Endothelial cell of umbilical vein (primary cell): Measurements from ENCODE around the gene IQGAP2. TPM values are rescaled to one million over a fixed set of nuclear protein-coding genes. Genes with fewer than 3 reads are reported as not detected.

ENCODE experiments used
- BruUV-seq: library from RNA; stranded (reverse); fragments of 400-500 nt; replicated peaks from 2 replicates; lab custom pipeline; 2021; lab: Mats Ljungman, UMichigan
- CTCF ChIA-PET: fragments of 300-600, 350-600 bp; sonication (Branson Sonifier 250); formaldehyde crosslinking; loops from one replicate; lab custom pipeline; 2021; ENCODE audit warnings: antibody characterized with exemption, inconsistent platforms; lab: Charles Lee
- POLR2A ChIA-PET: fragments of 300-600, 350-600 bp; sonication (Branson Sonifier 250); formaldehyde crosslinking; loops from one replicate; lab custom pipeline; 2021; ENCODE audit warnings: antibody characterized with exemption, inconsistent platforms; lab: Charles Lee
- DNase-seq: peaks from one replicate; pipeline ENCODE4 v3.0.0-alpha.2; 2011; ENCODE audit warnings: low read depth, low spot score
- FAIRE-seq: peaks from 2 replicates; lab custom pipeline; 2011; peaks lifted over from hg19 to GRCh38; lab: Jason Lieb, UNC
- H2AFZ ChIP-seq: 2 replicates; pipeline ENCODE4 v1.6.0; 2012; ENCODE audit warnings: low read depth, low read length, control low read depth, inconsistent platforms
- H3K27ac ChIP-seq: 2 replicates; pipeline ENCODE4 v1.5.1; 2011; ENCODE audit warnings: low read depth, mild to moderate bottlenecking, control low read depth, low read length, moderate library complexity; ENCODE audit not compliant: insufficient read depth
- H3K27me3 ChIP-seq, 2 experiments: 2 replicates each; pipeline versions ENCODE4 v1.6.0 to v1.6.1; 2011; ENCODE audit warnings: low read length in 2 of 2, mixed read lengths in 1 of 2; ENCODE audit not compliant: control insufficient read depth in 2 of 2, insufficient read depth in 2 of 2
- H3K36me3 ChIP-seq, 2 experiments: 2 replicates in 1 of 2; 3 replicates in 1 of 2; pipeline ENCODE4 v1.5.1; 2011; ENCODE audit warnings: low read length in 2 of 2, mild to moderate bottlenecking in 1 of 2, moderate library complexity in 1 of 2; ENCODE audit not compliant: control insufficient read depth in 2 of 2, insufficient read depth in 2 of 2; ENCODE audit errors: extremely low read depth in 1 of 2
- H3K4me1 ChIP-seq: 3 replicates; pipeline ENCODE4 v1.5.1; 2011; ENCODE audit warnings: mild to moderate bottlenecking, low read length; ENCODE audit not compliant: control insufficient read depth, insufficient read depth; ENCODE audit errors: extremely low read depth
- H3K4me2 ChIP-seq: 2 replicates; pipeline ENCODE4 v1.6.1; 2011; ENCODE audit warnings: low read length, control low read depth, mixed read lengths; ENCODE audit not compliant: insufficient read depth
- H3K4me3 ChIP-seq, 3 experiments: fragments of 200-600 bp in 1 of 3; sonication (generic), shearing (Covaris generic) in 1 of 3; replicated peaks in 1 of 3; 2 replicates each; pipeline ENCODE4 v1.5.1; 2011 to 2016; ENCODE audit warnings: control low read depth in 3 of 3, low read length in 3 of 3, mild to moderate bottlenecking in 2 of 3, inconsistent platforms in 1 of 3, low read depth in 1 of 3, moderate library complexity in 1 of 3; ENCODE audit not compliant: insufficient read depth in 1 of 3
- H3K79me2 ChIP-seq: 2 replicates; pipeline ENCODE4 v1.6.0; 2012; ENCODE audit warnings: low read length, inconsistent platforms; ENCODE audit not compliant: control insufficient read depth, insufficient read depth
- H3K9ac ChIP-seq: replicated peaks from 2 replicates; pipeline ENCODE3; 2011; ENCODE audit warnings: low read length, control low read depth; ENCODE audit not compliant: insufficient read depth; ENCODE audit errors: extremely low read depth
- H3K9me1 ChIP-seq: replicated peaks from 3 replicates; pipeline ENCODE4 v1.6.0; 2011; ENCODE audit warnings: mild to moderate bottlenecking, low read length; ENCODE audit not compliant: control insufficient read depth, insufficient read depth; ENCODE audit errors: extremely low read depth
- H3K9me3 ChIP-seq: replicated peaks from 2 replicates; pipeline ENCODE4 v1.5.1; 2012; ENCODE audit warnings: low read length, inconsistent platforms; ENCODE audit not compliant: control insufficient read depth, insufficient read depth
- H4K20me1 ChIP-seq: replicated peaks from 2 replicates; pipeline ENCODE3; 2011; ENCODE audit warnings: mild to moderate bottlenecking, low read length; ENCODE audit not compliant: control insufficient read depth, insufficient read depth; ENCODE audit errors: extremely low read depth
- CTCF ChIP-seq, 2 donors: IDR thresholded peaks; 1 replicate in 1 of 2; 2 replicates in 1 of 2; pipeline ENCODE4 v1.5.1; 2011; ENCODE audit warnings: low read length in 2 of 2, mild to moderate bottlenecking in 2 of 2, moderate library complexity in 2 of 2, control low read depth in 1 of 2, inconsistent platforms in 1 of 2, low read depth in 1 of 2; ENCODE audit not compliant: insufficient read depth in 1 of 2; ENCODE audit errors: extremely low read depth in 1 of 2
- EZH2 ChIP-seq: IDR thresholded peaks from 2 replicates; pipeline ENCODE4 v1.6.1; 2012; ENCODE audit warnings: borderline replicate concordance, low read depth, mild to moderate bottlenecking, moderate library complexity, low read length, inconsistent platforms; ENCODE audit not compliant: severe bottlenecking
- FOS ChIP-seq: IDR thresholded peaks from 2 replicates; pipeline ENCODE4 v1.6.1; 2011; ENCODE audit warnings: mild to moderate bottlenecking, low read length, moderate library complexity, borderline replicate concordance; ENCODE audit not compliant: insufficient read depth
- GATA2 ChIP-seq: IDR thresholded peaks from 2 replicates; pipeline ENCODE4 v1.7.0; 2011; ENCODE audit warnings: low read depth, mild to moderate bottlenecking, moderate library complexity, mixed read lengths, low read length; ENCODE audit not compliant: insufficient read length, insufficient read depth
- JUN ChIP-seq: IDR thresholded peaks from 2 replicates; pipeline ENCODE4 v1.6.1; 2011; ENCODE audit warnings: borderline replicate concordance, low read depth; ENCODE audit not compliant: insufficient read length, insufficient read depth
- MAX ChIP-seq: IDR thresholded peaks from 2 replicates; pipeline ENCODE4 v1.6.1; 2011; ENCODE audit not compliant: insufficient read depth, insufficient read length
- MYC ChIP-seq: IDR thresholded peaks from one replicate; pipeline ENCODE4 v1.6.1; 2011; ENCODE audit warnings: mild to moderate bottlenecking, low read depth, low read length
- POLR2A ChIP-seq: IDR thresholded peaks from 2 replicates; pipeline ENCODE4 v1.6.1; 2012; ENCODE audit warnings: low read depth, mild to moderate bottlenecking, control low read depth, low read length
- POLR2AphosphoS5 ChIP-seq: IDR thresholded peaks from 2 replicates; pipeline ENCODE4 v1.6.1; 2012; ENCODE audit warnings: low read depth, mild to moderate bottlenecking, control low read depth, low read length, moderate library complexity; ENCODE audit not compliant: insufficient read depth
- dilution Hi-C: fragments of 300-500 bp; cut with MboI; formaldehyde crosslinking; loops from one replicate; pipeline ENCODE4 v1.15.0; 2019; ENCODE audit warnings: low sequenced_read_pairs; ENCODE audit not compliant: extremely low pct_ligation_motif_present
- intact Hi-C: fragments of 100-400 bp; cut with micrococcal nuclease; formaldehyde crosslinking; loops from one replicate; pipeline ENCODE4 v1.10.0; 2022
- polyA plus RNA-seq, 4 experiments: library from polyadenylated mRNA; depleted of rRNA in 3 of 4; stranded (reverse) in 3 of 4; unstranded in 1 of 4; fragments of >200 nt; gene quantifications; 2 replicates each; pipeline versions ENCODE4 v1.2.1 to v1.2.3, GENCODE V29; 2011 to 2012; ENCODE audit warnings: missing spikeins in 1 of 4
- total RNA-seq: library from RNA; stranded (reverse); gene quantifications from 2 replicates; pipeline ENCODE4 v1.2.3, GENCODE V29; 2021

The IQGAP2 gene
- total and polyA plus RNA-seq, 2 donors (not counting 3 experiments of a cell fraction or from before 2014, with no cell fraction given), result 4.5 to 4.7 TPM

GRCh38 chr5:76445063-76445462 is 42.0 kb downstream of the IQGAP2 start:
- Histone ChIP-seq H3K27ac (no peak overlapping the region), H3K4me3 (no peak overlapping the region), H4K20me1 (no peaks in the 10 kb centered on the region), H3K9me3 (no peaks in the 10 kb centered on the region), H3K4me1 (no peaks in the 10 kb centered on the region), H3K79me2 (no peaks in the 10 kb centered on the region), H3K4me2 (no peak overlapping the region), H2AFZ (no peak overlapping the region), H3K27me3 (peaks cover 2 to 3% of the 10 kb centered on the region in 2 experiments), H3K36me3 (no peaks in the 10 kb centered on the region), H3K9me1 (no peaks in the 10 kb centered on the region), H3K9ac (no peak overlapping the region)
- dilution Hi-C loops (no loop called here), intact Hi-C loops (no loop called here)
- BruUV-seq, result no TSS peak
- no peak for FAIRE-seq
- CTCF ChIA-PET, result no interaction called here
- POLR2A ChIA-PET, result no interaction called here
- no peak for DNase-seq
- TF ChIP-seq POLR2AphosphoS5 (no peak), FOS (no peak), CTCF (IDR thresholded peaks at IDR 0.05; ENCODE audit: extremely low read depth in 1 of 2, insufficient read depth in 1 of 2, low read depth in 1 of 2, low read length in 2 of 2) (no peak), GATA2 (no peak)

- no TSS peak for BruUV-seq
- intact Hi-C loops, result no loop called here
- Histone ChIP-seq H3K36me3 (no peaks in the 10 kb centered on the region), H3K9me3 (no peaks in the 10 kb centered on the region), H3K4me2 (no peak overlapping the region), H3K4me3 (no peak overlapping the region), H3K4me1 (no peaks in the 10 kb centered on the region), H3K27ac (no peak overlapping the region), H2AFZ (no peak overlapping the region), H3K27me3 (peaks cover 2 to 3% of the 10 kb centered on the region in 2 experiments), H4K20me1 (no peaks in the 10 kb centered on the region), H3K9ac (no peak overlapping the region), H3K9me1 (no peaks in the 10 kb centered on the region), H3K79me2 (no peaks in the 10 kb centered on the region)
- ChIA-PET CTCF (no interaction called here), POLR2A (no interaction called here)
- dilution Hi-C loops, result no loop called here
- no peak for FAIRE-seq
- TF ChIP-seq GATA2 (no peak), POLR2AphosphoS5 (no peak), JUN (no peak), EZH2 (no peak), POLR2A (no peak), MAX (no peak), MYC (no peak), FOS (no peak), CTCF (IDR thresholded peaks at IDR 0.05; ENCODE audit: extremely low read depth in 1 of 2, insufficient read depth in 1 of 2, low read depth in 1 of 2, low read length in 2 of 2) (no peak)
- DNase-seq, result no peak
Observed at GRCh38 chr5:76445830-76446229, 42.7 kb downstream of the IQGAP2 start.
